ENCODE results near the gene TRIM14.

Gene TRIM14, protein sequence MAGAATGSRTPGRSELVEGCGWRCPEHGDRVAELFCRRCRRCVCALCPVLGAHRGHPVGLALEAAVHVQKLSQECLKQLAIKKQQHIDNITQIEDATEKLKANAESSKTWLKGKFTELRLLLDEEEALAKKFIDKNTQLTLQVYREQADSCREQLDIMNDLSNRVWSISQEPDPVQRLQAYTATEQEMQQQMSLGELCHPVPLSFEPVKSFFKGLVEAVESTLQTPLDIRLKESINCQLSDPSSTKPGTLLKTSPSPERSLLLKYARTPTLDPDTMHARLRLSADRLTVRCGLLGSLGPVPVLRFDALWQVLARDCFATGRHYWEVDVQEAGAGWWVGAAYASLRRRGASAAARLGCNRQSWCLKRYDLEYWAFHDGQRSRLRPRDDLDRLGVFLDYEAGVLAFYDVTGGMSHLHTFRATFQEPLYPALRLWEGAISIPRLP

DNA sequence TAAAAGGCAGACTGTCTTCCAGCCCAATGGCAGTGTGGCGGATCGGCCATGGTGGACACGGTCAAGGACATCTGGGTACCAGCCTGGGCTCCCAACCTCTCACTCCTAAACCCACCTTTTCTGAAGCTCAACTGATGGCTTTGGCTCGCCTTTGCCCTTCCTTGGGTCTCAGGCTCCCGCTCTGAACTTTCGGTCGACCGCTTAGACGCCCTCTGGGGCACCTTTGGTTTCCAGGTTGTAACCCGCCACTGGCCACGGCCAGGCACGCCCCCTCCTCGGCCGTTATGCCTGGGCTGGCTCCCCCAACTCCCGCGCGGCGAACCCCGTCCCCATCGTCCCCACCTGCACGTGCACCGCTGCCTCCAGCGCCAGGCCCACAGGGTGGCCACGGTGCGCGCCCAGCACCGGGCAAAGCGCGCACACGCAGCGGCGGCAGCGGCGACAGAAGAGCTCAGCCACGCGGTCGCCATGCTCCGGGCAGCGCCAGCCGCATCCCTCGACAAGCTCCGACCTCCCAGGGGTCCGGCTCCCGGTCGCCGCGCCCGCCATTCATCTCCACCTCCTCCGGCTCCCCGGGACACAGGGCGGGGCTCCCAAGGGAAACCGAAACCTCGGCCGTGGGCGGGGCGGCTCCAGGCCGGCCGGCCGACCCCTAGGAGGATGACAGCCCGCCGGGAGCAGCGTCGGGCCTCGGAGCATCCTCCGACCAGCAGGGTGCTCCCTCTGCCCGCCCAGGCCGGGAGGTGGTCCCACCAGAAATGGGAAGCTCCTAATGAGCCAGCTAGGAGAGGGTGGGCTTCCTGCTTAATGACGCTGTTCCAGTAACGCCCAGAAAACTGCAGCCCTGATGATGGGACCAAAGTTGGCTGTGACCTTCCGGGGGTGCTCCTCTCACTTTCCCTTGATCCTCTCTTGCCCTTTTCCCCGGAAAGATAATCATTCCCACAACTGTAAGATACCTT, at the start of gene TRIM14:
Gene TRIM14, minus strand, starts transcription at position 583 of the 962 bp plus-strand sequence. Its CDS starts 34 bp downstream, at position 549.
- peak; percentile 3 to 12 for DNase-seq (ENCODE audit: low read depth in 2 of 2)

DNA sequence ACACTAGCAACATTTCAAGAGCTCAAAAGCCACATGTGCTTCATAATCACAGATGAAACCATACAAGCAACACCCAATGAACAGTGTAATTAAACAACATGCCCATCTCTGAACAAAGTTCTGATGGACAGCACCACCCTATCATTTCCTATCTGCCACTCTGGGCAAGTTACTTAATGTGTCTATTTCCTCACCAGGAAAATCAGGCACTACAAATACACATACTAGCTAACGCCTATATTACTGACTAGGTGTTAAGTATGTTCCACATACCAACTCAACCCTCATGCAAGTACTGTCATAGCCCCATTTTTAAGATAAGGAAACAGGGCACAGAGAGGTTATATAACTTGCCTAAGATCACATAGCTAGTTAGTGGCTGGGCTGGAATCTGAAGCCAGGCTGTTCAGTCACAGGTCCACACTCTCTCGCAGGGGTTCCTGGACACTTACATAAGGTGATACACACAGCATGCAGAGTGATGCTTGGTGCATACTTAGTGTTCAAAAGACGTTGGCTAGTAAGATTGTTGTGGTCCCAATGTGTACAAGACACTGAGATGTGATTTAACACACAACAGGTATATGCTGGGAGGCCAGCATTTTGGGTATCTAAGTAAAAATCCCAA, 49.2 kb upstream of the TRIM14 start:
- no peak for DNase-seq (ENCODE audit: low read depth in 2 of 2)

DNA sequence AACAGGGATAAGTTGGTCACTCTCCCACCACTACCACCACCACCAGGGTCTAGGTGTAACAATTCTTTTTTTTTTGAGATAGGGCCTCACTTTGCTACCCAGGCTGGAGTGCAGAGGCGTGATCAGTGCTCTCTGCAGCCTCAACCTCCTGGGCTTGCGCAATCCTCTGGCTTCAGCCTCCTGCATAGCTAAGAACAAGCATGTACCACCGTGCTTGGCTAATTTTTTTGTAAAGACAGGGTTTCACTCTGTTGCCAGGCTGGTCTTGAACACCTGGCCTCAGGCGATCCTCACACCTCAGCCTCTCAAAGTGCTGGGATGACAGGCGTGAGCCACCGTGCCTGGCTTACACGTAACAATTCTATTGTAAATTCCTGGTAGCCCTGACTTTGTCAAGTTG, 45.9 kb upstream of the TRIM14 start:
- DNase-seq (ENCODE audit: low read depth in 2 of 2): no peak

DNA sequence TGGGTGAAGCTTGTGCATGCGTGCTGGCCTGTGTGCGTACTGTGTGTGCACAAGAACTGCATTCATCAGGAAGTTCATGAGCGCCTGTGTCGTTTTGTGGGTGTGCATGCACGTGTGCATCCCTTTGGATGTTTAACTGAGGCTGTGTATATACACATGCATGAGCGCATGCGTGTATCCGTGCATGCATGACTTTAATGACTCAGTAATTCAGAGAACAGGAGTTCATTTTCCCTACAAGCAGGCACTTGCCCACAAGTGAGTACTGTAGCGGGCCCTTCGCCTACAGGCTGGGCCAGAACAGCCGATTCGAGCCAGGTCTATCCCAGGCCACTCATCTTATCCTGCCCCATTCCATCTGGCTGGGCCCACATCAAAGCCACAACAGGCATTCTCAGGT, 43.6 kb upstream of the TRIM14 start:
- no peak for DNase-seq (ENCODE audit: low read depth in 2 of 2)

DNA sequence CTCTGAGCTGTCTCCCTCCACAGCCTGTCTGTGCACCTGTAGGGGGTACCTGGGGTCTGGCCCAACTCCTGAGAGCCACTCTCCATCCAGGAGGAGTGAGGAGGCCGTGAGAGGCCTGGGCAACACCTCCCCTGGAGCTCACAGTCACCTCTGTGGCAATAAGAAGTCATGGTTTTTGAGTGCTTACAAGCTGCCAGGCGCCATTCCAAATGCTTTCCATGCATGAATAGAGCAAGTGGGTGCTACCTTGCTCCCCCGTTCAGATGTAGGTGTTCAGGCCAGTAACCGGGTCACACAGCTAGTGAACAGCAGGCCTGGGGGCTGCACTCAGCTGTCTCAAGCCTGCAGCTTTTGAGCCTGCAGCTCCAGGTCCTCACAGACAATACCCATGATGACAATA, 42.8 kb upstream of the TRIM14 start:
- no peak for DNase-seq (ENCODE audit: low read depth in 2 of 2)

DNA sequence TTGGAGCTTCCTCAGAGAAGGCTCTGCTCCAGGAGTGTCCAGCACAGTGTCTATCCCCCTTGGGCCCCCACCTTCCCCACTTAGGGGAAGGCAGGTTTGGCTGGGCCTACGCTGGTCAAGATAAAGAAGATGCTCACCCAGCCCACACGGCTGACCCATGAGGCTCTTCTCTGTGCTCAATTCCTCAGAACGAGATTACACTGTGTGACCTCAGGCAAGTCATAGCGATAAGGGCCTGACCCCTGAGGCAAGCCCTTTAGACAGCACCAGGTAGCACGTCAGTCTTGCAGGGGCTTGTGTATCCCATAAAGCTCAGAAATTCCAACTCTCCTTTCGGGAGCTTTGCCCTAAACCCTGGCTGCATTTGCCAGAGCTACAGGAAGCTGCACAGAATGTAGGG, 40.8 kb upstream of the TRIM14 start:
- DNase-seq (ENCODE audit: low read depth in 2 of 2): no peak

DNA sequence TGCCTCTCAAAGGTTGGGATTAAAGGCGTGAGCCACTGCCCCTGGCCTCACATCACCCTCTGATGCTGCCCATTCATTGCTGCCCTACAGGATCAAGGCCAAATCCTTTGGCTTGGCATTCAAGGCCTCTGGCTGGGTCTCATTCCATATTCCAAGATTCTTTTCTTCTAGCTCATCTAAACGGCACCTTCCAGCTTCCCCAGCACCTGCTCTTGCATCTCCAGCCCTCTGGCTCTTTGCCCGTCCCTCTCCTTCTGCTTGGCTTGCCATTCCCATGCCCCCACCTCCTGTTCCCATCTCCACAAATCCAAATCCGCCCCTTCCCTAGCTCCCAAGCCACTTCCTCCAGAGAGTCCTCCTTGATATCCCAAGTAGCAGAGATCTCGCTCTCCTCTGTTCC, 40.3 kb upstream of the TRIM14 start:
- no peak for DNase-seq (ENCODE audit: low read depth in 2 of 2)

DNA sequence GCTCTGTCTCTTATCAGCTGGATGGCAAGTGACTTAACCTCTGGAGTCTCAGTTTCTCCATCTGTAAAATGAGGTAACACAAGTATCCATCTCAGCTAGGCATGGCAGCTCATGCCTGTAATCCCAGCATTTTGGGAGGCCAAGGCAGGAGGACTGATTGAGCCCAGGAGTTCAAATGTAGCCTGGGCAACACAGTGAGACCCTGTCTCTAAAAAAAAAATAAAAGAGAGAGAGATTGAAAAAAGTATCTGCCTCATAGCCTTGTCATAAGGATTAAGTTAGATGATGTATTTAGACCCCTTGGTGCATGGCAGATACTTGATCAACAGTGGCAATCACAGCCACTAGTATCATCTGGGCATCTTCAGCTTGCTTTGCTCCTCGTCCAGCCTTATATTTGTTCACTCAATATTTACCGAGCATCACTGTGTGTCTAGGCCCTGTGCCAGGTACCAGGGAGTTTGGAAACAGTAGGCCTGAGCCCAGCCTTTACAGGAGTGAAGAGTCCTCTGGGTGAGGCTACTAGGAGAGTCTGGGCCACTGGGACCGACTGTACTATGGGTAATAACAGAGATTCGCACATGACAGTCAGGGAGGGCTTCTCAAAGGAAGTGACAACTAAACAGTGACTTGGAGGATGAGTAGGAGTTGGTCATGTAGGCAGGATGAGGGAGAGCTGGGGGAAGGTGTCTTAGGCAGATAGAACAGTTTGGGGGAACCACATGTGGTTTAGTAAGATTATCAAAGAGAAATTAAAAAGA, 39.2 kb upstream of the TRIM14 start:
- no peak for DNase-seq (ENCODE audit: low read depth in 2 of 2)

DNA sequence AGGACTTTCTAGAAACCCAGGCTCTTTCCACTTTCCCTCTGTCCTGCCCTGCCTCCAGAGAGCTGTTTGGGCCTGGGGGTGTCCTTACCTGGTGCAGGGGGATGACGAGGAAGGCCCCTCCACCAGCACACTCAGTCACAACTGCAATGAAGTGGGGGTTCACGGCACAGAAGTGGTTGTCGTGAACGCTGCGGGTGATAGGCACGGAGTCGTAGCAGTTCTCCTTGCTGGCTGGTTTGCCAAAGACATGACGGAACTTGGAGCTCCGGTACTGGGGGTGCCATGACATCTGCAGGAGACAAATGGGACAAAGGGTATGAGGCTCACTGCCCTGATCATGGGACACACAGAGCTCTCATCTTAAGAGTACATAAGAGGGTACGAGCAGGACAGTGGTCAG, 38.4 kb upstream of the TRIM14 start:
- DNase-seq (ENCODE audit: low read depth in 2 of 2): no peak

DNA sequence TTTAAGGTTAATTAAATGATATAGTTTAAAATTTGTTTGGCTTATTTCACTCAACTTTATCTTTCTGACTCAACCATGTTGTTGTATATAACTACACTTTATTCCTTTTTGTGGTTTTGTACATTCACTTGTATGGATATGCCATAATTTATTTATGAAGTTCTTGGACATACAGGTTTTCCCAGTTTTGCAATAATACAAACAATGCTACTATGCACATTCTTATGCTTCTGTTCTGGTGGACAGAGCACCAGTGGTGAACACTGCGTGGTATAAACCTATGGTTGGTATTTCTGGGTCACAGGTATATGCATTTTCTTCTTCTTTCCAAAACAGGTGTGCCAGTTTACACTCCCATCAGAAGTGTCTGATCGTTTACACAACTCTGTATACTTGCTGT, 35.7 kb upstream of the TRIM14 start:
- no peak for DNase-seq (ENCODE audit: low read depth in 2 of 2)

DNA sequence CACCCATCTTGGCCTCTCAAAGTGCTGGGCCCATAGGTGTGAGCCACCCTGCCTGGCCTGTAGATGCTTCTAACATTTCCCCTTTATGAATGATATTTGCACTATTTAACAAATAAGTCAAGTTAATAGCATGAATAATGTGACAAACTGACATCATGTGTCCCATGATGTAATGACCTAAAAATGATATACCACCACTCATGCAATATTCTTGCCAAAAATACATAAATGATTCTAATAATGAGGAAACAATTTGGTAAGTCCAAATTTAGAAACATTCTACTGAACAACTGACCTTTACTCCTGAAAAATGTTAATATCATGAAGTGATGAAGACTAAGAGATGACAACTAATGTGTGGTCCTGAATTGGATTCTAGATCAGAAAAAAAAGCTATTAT, 33.5 kb upstream of the TRIM14 start:
- DNase-seq (ENCODE audit: low read depth in 2 of 2): no peak

DNA sequence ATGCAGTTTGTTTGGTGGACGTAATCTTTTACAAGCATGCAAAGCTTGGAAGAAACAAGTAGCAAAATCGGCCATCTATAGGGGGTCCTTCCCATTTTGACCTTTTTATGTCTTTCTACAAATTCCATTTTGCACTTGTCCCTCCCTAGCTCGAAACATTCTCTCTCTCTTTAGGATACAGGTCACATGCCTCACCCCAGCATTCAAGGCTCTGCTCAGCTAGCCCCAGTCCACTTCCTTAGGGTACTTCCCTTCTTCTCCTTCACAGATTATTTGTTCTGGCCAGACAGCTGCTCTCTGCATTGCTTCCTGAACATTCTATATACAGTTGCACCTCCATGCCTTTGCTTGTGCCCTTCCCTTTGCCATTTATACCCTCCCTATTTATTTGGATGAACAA, 31.7 kb upstream of the TRIM14 start:
- DNase-seq (ENCODE audit: low read depth in 2 of 2): no peak

DNA sequence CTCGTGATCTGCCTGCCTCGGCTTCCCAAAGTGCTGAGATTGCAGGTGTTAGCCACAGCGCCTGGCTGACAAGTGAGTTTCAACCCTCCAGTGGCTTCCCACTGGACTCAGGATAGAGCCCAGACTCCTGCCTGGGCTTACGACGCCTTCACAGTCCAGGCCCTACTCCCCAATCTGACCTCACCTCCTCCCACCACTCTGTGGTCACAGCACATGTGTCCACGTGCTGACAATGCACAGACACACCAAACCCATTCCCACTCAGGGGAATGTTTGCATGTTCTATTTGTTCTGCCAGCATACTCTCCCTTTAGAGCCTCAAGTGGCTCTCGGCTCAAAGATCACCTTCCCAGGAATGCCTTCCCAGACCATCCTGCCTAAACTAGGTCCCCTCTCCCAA, 31.1 kb upstream of the TRIM14 start:
- DNase-seq (ENCODE audit: low read depth in 2 of 2): no peak

DNA sequence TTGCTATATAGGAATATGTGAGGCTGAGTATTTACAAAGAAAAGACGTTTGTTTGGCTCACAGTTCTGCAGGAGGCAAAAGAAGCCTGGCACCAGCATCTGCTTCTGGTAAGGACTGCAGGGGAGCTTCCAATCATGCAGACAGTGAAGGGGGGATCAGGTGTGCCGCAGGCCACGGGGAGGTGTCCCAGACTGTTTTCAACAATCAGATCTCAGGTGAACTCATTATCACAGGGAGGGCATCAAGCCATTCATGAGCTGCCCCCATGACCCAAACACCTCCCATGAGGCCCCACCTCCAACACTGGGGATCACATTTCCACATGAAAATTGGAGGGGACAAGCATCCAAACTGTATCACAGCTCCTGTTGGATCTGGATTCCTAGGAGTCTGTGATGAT, 30.4 kb upstream of the TRIM14 start:
- no peak for DNase-seq (ENCODE audit: low read depth in 2 of 2)

DNA sequence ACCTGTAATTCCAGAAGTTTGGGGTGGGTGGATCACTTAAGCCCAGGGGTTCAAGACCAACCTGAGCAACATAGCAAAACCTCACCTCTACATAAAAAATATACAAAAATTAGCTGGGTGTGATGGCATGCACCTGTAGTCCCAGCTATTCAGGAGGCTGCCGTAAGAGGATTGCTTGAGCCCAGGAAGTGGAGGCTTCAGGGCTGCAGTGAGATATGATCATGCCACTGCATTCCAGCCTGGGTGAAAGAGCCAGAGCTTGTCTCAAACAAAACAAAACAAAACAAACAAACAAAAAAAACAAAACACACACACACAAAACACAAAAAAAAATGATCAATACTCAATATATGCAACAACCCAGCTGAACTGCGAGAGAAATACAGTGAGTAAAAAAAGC, 29.5 kb upstream of the TRIM14 start:
- no peak for DNase-seq (ENCODE audit: low read depth in 2 of 2)

DNA sequence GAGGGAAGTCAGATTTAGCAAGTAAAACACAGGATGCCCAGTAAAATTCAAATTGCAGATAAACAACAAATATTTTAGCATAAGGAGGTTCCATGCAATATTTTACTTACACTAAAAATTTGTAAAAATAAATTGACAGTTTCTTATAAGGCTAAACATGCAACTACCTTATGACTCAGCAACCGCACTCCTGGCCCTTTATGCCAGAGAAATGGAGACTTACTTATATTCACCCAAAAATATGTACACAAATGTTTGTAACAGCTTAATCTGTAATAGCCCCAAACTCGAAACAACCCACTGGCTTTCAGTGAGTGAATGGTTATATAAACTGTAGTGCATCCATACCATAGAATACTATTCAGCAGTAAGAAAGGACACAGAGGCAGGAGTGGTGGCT, 28.6 kb upstream of the TRIM14 start:
- no peak for DNase-seq (ENCODE audit: low read depth in 2 of 2)

DNA sequence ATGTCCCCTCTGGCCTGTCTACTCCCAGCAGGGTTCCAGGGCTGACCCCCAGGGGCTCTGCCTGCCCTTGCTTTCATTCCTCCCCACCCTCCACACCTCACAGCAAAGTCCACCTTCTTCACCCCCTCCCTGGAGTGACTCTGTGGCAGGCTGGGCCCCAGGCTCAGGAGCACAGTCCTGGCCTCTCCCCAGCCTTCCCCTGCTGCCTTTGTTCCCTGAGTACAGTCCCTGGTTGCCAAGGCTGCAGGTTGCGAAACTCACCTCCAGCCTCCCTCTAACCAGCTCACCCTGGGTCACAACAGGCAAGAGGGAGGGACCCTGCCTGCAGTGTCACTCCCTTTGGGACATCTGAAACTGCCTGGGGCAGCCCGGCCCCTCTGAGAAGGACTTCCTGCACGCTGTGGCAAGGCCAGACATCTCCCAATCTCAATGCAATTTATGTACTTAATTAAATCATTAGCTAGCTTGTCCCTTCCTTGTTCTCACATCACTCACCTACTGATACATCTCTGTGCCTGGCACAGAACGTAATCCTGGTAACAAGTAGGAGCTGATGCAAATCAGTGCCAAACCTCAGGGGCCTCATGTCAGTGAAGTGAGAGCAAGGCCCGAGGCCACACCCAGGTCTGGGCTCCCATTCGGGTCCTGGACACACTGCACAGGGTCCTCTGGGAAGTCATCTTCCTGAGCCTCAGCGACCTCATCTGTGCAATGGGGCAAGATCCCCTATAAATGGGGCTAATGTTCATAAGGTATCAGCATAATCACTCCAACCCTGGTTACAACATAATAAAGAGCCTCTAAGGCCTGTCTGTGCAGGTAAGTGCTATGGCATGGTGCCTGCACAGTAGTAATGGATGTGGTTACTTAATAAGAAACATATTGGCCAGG, 27.3 kb upstream of the TRIM14 start:
- DNase-seq (ENCODE audit: low read depth in 2 of 2): no peak

DNA sequence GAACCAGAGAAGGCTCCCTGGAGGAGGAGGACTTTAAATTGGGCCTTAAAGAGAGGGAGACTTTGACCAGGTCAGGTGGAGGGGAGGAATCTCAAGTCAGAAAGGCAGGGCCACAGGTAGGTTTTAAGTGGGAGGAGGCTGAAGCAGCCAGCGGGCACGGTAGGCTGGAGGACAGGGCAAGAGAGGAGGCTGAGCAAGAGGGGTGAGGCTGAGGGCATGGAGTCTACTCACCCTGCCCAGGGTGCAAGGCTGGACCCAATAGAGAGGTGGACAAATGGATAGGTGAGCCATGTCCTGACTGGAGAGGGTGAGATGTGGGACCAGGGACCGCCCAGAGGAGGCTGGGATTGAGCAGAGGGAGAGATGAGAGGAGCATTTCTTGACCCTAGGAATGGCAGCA, 25.6 kb upstream of the TRIM14 start:
- no peak for DNase-seq (ENCODE audit: low read depth in 2 of 2)

DNA sequence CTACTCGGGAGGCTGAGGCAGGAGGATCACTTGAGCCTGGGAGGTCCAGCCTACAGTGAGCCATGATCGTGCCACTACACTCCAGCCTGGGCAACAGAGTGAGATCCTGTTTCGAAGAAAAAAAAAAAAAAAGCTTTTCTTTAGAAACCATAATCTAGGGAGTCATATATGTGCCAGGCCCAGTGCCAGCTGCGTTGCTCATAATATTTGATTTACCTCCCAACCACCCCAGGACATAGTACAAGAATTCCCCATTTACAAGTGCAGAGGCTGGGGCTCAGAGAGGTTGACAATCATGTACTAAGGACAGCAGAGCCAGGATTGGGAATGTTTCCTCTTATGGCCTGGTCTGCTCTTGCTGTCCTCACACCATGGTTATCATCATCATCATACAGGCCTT, 25.1 kb upstream of the TRIM14 start:
- no peak for DNase-seq (ENCODE audit: low read depth in 2 of 2)

DNA sequence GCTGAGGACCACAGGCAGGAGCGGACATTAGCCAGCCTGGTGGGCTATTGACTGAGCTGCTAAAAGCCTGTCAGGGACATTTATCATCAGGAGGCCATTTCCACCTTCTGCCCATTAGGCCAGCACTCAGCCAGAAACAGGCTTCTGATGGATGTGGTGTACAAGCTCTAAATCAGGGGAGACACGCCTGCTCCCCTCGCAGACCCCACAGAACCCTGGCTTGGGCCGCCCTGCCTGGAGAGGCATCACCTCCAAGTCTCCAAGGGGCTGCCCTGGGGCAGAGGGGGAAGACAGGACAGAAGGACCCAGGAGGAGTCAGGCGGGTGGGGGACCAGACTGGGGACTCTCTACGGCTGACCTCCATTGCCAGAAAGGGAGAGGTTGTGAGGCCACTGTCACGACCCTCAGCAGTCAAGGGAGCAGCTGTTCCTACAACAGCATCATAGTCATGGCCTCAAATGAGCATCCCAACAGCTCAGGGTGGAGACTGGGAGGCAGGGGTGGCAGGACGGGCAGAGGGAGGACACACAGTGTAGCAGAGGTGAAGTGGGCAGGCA, 24.0 kb upstream of the TRIM14 start:
- no peak for DNase-seq (ENCODE audit: low read depth in 2 of 2)

All from fibroblast of skin of left biceps (primary cell).